ENCODE measurements around the gene PDE4B. TPM values are rescaled to one million over a fixed set of nuclear protein-coding genes. Genes with fewer than 3 reads are reported as not detected.

Gene PDE4B
- total and polyA plus RNA-seq, 2 of the 13 experiments (the other 11 are each of a cell fraction or from before 2014, with no cell fraction given): not detected

- TF ChIP-seq RNF219 (CRISPR knock-in tag; IDR thresholded peaks at IDR 0.05) (no peak), REXO4 (CRISPR knock-in tag; IDR thresholded peaks at IDR 0.05; ENCODE audit: borderline replicate concordance) (no peak), POLR2AphosphoS2 (IDR thresholded peaks at IDR 0.05; ENCODE audit: low read depth, low read length) (no peak), ZNF841 (CRISPR knock-in tag; IDR thresholded peaks at IDR 0.05; ENCODE audit: borderline replicate concordance) (no peak), ZNF33B (CRISPR knock-in tag; IDR thresholded peaks at IDR 0.05) (no peak), ZNF652 (CRISPR knock-in tag; IDR thresholded peaks at IDR 0.05; ENCODE audit: borderline replicate concordance, low read depth) (no peak), SOX5 (CRISPR knock-in tag; IDR thresholded peaks at IDR 0.05; ENCODE audit: borderline replicate concordance) (no peak), ZNF615 (CRISPR knock-in tag; IDR thresholded peaks at IDR 0.05; ENCODE audit: borderline replicate concordance) (no peak), NCOR1 (IDR thresholded peaks at IDR 0.05; ENCODE audit: borderline replicate concordance, low read length) (no peak), ZFP36 (IDR thresholded peaks at IDR 0.05; ENCODE audit: borderline replicate concordance, low read depth, low read length, partially characterized antibody) (no peak), HNF1B (CRISPR knock-in tag; IDR thresholded peaks at IDR 0.05) (no peak)
Measured at GRCh38 chr1:66043186-66043585, 250.5 kb downstream of the PDE4B start (continued).

All from HepG2 (cell line).